Esophagus muscularis mucosa (tissue), 3 donors: Measurements from ENCODE around the gene VWA3B.

ENCODE experiments used
- CTCF ChIP-seq, 3 experiments: fragments of 200-600 bp in 2 of 3; fragments of 450-650 bp in 1 of 3; sonication (generic) in 2 of 3; IDR thresholded peaks; one replicate each; pipeline ENCODE4 v1.5.1; 2017 to 2019; ENCODE audit warnings: antibody characterized with exemption in 3 of 3, mild to moderate bottlenecking in 2 of 3, moderate library complexity in 1 of 3
- POLR2A ChIP-seq: fragments of 450-650 bp; IDR thresholded peaks from one replicate; pipeline ENCODE4 v1.6.1; 2017; ENCODE audit warnings: antibody characterized with exemption, moderate library complexity, mild to moderate bottlenecking, low read depth

GRCh38 chr2:98300141-98300874 lies 213.3 kb downstream of the VWA3B start:
- TF ChIP-seq CTCF (IDR thresholded peaks at IDR 0.05): no peak
- no peak for TF ChIP-seq POLR2A
